Stimulated activated CD4-positive, alpha-beta T cell treated with anti-CD3 and anti-CD28 coated beads, Interleukin-15, amount 100 ng/mL, for 1 hour (primary cell): Measurements from ENCODE around the gene GNG4.
"Not testable (repeated sequence)": the region's sequence is repeated elsewhere in the genome, so short reads cannot be mapped to it uniquely, and the experiment has no call there.

Experiments used
- DNase-seq, 2 donors: peaks; one replicate each; pipeline ENCODE4 v3.0.0-alpha.2; 2020; ENCODE audit warnings: low read depth in 1 of 2, low spot score in 1 of 2

The GNG4 gene

GRCh38 chr1:235545292-235545930 is 104.2 kb downstream of the GNG4 start:
- no peak for DNase-seq

- DNase-seq: not testable (repeated sequence)
Observed at GRCh38 chr1:235542845-235543244, 106.7 kb downstream of the GNG4 start.

- DNase-seq: no peak
Observed at GRCh38 chr1:235533476-235534168, 116.0 kb downstream of the GNG4 start.

GRCh38 chr1:235532360-235532759 is 117.2 kb downstream of the GNG4 start:
- DNase-seq: no peak

DNA sequence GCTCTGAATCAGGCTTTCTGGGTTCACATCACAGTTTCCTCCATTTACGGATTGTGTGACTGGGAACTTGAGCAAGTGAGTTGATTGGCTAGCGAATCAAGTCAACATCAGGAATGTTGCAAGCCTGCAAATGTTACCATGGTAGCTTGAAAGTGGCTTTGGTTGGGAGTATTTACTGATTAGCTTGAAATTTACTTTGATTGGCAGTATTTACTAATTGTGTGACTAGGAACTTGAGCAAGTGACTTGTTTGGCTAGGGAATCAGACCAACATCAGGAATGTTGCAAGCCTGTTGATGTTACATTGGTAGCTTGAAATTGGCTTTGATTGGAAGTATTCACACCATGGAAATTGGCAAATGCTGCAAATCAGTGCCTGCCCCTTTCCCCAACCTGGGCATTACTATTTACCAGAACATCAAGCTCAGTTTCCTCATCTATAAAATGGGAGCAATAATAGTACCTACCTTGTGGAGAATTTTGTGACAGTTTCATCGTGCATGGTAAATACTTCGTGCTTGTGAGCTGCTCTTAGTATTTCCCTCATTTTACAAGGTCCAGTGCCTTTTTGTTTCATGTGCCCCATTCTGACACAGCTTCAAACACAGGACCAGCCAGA is 122.3 kb downstream of the GNG4 start:
- no peak for DNase-seq

GRCh38 chr1:235525314-235525713 is 124.3 kb downstream of the GNG4 start:
- no peak for DNase-seq

GRCh38 chr1:235516862-235517446 is 132.6 kb downstream of the GNG4 start:
- no peak for DNase-seq

DNA sequence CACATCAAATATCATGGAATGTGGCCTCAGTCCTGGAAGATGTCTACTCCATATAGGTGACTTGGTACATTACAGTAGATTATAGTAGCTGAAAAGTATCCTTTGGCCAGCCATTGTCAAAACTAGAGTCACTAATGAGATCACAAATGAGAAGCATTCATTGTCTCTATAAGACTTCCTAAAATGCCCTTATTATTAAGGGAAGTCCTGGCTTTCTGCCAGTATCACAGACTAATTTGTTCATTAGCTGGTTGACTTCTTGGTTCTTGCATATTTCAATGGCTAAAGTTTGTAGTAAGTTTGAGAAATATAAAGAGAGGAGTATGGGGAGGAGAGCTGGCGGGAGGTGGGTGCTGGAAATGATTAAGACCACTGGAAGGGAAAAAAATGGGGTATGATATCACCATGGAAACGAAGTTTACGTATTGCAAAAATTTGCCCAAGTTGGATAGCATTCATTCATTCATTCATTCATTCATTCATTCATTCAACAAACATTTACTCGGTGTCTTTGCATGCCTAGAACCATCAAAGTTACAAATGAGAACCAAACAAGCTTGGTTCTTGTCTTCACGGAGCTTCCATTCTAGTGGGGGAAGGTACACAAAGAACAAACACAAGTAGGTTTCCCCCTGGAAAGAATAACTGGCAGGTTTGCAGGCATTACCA is 133.6 kb downstream of the GNG4 start:
- DNase-seq: no peak

DNA sequence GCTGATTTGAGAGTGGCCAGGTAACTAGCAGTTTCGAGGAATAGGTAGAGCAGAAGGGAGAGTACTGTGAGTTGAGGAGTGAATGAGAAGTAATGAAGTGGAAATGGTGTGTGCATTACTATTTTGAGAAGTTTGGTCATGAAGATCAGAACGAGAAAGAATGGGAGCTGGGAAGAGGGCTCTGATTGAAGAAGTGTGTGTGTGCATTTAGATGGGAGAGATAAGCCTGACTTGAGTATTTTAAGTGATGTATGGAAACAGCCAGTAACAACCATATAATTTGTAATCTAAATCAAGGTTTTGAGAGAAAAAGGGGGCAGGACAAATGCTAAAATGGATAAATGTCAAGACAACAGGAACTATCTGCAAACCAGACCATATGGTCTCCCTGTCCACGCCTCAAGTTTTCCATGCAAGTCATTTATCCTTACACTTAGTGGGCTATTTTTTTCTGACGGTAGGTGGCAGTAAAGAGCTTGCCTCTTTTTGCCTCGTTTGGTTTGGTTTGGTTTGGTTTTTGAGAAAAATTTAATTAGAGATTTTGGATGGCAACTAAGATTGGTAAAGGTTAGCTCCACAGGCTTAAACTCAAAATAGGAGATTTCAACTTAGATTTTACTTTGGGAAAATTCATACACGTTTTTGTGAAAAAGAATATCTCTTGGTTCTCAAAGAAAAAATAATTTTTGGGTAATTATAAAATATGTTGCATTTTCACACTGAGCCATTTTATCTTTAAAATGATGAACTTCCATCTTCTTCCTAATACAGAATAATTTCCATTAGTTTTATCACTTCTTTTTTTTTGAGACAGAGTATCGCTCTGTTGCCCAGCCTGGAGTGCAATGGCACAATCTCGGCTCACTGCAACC is 135.9 kb downstream of the GNG4 start:
- DNase-seq: no peak

DNA sequence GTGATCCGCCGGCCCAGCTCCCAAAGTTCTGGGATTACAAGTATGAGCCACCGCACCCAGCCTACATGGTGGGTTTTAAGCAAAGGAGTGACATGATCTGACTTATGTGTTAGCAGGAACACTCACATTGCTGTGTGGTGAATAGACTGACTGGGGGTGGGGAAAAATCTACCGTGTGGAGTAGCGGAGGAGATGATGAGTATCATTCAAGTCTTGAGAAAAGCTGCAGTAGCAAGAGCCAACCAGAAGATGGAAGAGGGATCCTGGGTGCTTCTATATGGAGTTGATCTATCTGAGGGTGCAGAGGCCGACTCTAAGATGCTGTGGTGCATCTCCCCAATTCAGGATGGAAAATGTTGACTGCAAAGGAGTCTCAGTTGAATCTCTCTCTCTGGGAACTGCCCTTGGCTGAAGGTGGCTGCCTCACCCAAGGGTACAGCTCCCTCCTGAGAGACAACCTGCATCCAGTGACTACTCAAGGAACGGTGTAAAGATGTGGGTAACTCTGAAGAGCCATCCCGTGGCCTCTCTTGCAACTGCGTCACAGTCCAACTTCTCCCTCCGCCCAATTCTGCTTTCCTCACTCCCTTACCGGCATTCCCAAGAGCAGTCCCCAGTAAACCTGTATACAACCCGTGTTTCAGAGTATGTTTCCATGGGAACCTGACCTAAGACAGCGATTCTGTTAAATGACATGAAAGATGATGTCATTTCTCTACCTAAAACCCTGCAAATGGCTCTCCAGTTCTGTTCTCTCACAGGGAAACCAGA is 137.9 kb downstream of the GNG4 start:
- DNase-seq: no peak

- DNase-seq: no peak
Observed at GRCh38 chr1:235510823-235511222, 138.8 kb downstream of the GNG4 start.

DNA sequence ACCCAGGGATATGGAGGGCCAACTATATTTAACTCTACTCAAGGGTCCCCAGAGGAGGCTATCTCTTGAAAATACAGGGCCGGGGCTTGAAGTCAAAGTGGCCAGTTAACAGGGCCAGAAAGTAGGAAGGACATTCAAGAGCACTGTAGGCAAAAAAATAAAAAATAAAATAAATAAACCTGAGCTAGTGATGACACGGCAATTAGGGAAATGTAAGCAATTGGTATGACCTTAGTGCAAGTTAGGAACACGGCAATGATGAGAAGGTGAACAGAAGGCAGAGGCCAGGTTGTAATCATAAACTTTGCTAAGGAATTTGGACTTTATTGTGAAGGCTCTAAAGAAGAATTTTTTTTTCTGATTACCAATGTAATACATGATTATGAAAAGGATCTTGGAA is 142.0 kb downstream of the GNG4 start:
- DNase-seq: no peak

GRCh38 chr1:235504494-235505222 is 144.9 kb downstream of the GNG4 start:
- DNase-seq: peak; percentile 97 to 98

DNA sequence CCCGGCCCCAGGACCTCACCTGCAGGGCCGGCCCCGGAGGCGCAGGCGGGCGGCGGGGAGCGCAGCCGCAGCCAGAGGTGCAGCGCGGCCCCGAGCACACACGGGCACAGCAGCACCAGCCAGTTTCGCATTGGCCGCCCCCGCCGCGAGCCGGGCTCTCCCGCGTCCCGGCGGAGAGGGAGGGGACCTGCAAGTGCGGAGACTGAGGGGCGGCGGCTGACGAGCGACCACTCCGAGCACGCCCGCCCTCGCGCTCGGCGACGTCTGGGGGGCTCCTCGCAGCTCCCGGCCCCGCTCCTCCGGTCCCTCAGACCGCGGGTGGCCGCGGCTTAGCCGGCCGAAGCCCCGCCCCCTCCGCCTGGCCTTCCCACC is 145.5 kb downstream of the GNG4 start, which contains the start of gene B3GALNT2:
B3GALNT2 (minus strand) TSS at position 331 of the 372 bp plus-strand sequence; CDS start at position 131, 200 bp downstream.
- DNase-seq: no peak

DNA sequence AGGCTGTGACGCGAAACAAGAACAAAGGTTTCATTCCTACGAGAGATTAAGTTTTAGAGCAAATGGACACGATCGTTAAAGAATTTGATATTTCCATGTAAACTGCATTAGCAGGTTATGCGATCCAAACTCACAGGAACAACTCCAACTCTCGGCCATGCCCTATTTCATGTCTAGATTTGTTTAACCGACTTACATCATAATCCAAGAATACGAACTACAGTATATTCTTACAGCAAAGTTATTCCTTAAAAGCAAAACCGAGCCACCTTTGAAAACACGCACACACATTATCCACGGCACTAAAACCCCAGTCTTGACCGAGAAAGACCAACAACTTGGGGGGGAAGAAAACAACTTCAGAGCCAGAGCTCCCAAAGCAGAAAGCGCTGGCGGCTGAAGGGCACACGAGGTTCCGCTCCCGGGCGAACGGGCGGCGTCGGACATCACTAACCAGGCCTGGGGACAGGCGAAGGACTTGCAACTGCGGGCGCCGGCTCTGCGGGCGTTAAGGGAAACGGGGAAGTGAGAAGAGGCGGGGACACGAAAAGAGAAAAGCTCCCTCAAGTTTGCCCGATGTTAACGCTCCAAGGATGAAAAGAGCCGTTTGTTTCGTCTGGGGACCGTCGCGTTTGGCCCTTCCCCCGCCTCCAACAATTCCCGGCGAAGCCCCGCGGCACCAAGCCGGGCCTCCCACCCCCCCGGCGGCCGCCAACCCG is 146.0 kb downstream of the GNG4 start:
- no peak for DNase-seq

DNA sequence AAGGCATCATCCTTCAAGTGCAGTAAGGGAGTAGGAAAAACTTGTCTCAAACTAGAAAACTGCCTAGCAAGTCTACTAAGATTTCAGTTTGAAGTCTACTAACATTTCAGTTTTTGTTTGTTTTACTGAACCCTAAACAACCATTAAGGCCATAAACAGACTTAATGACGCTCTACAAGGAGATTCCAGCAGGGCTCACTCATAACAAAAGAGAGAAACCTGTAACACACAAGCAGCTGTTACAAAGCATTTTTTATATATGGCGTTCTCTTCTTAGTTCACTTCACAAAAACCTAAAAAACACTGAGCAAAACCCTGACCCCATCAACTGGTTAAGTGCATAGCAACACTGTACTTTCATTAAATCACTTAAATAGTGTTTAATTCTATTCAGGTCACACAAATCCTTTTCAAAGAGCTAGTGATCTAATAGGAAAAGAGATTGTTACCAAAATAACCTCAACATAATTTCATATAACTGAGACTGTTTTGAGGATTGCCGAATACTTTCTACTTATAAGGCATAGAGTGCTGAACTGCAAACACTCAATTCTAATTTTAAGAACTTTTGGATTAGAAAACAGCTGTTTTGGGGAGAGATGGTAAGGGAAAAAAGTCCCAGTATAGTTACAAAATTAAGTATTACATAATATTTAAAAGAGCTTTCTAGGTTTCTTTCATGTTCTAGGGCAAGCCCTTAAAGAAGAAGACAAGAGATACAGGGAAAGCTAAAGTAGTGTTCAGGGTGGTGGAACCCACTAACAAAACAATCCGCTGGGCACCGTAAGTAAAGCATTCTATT is 146.8 kb downstream of the GNG4 start:
- DNase-seq: no peak

DNA sequence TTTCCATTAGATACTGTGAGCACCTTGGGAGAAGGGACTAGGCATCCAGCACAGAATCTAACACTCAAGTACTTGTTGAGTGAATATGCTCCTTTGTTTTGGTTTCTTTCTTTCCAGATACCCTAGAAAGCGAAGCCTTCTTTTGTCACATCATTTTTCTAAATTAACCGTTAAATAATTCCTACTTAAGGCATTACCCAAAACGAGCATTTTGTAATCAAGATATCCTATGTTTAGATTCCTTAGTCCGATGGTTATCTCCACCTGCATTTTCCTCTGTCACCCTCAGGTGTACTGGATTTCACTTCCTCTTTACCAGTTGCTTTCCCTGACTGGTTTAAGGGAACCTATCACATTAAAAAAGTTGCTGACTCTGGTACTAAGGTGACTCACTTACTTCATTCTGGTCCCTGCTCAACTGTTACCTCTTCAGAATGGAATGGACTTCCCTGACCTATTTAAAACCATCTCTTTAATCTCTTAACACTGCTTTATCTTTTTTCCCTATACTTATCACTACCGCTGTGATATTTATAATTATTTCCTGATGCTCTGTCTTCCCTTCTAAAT is 148.5 kb downstream of the GNG4 start:
- DNase-seq: no peak
